HS-5 (cell line): ENCODE measurements around the gene AZU1.
A peak's percentile ranks its signal among the peaks of the same experiment; 100 is the strongest.

Source experiments
- DNase-seq: peaks from one replicate; pipeline ENCODE4 v3.0.0-alpha.2; 2012; ENCODE audit warnings: low read depth

AZU1 gene

DNA sequence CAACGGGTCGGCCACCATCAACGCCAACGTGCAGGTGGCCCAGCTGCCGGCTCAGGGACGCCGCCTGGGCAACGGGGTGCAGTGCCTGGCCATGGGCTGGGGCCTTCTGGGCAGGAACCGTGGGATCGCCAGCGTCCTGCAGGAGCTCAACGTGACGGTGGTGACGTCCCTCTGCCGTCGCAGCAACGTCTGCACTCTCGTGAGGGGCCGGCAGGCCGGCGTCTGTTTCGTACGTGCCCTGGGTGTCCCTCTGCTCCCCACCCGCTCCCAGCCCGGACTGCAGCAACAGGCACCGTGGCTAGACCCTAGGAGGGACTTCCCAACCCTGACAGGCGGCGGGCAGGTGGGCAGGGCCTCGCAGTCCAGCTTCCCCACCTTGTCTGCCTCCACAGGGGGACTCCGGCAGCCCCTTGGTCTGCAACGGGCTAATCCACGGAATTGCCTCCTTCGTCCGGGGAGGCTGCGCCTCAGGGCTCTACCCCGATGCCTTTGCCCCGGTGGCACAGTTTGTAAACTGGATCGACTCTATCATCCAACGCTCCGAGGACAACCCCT lies 28.0 kb downstream of the AZU1 start:
- DNase-seq = no peak

GRCh38 chr19:858284-858683 lies 30.6 kb downstream of the AZU1 start:
- DNase-seq = no peak

GRCh38 chr19:858868-859843 lies 31.5 kb downstream of the AZU1 start, which contains the start of gene CFD:
Gene CFD, plus strand, starts transcription at chr19:859664. Its CDS starts 26 bp downstream, at chr19:859690.
- DNase-seq = no peak

DNA sequence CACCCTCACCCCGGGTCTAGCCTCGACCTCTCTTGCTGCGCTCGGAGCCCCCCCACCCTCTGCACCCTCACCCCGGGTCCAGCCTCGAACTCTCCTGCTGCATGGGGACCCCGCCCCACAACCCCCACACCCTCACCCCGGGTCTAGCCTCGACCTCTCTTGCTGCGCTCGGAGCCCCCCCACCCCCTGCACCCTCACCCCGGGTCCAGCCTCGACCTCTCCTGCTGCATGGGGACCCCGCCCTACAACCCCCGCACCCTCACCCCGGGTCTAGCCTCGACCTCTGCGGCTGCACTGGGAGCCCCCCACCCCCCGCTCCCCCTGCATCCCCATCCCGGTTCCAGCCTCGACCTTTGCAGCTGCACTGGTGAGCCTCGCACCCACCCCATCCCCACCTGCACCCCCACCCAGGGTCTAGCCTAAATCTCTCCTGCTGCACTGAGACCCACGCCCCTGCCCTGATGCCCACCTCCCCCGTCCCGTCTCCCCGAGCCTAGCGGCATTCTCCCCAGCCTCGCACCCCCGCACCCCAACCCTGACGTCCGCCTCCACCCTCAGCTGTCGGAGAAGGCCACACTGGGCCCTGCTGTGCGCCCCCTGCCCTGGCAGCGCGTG lies 33.6 kb downstream of the AZU1 start:
- no peak for DNase-seq

DNA sequence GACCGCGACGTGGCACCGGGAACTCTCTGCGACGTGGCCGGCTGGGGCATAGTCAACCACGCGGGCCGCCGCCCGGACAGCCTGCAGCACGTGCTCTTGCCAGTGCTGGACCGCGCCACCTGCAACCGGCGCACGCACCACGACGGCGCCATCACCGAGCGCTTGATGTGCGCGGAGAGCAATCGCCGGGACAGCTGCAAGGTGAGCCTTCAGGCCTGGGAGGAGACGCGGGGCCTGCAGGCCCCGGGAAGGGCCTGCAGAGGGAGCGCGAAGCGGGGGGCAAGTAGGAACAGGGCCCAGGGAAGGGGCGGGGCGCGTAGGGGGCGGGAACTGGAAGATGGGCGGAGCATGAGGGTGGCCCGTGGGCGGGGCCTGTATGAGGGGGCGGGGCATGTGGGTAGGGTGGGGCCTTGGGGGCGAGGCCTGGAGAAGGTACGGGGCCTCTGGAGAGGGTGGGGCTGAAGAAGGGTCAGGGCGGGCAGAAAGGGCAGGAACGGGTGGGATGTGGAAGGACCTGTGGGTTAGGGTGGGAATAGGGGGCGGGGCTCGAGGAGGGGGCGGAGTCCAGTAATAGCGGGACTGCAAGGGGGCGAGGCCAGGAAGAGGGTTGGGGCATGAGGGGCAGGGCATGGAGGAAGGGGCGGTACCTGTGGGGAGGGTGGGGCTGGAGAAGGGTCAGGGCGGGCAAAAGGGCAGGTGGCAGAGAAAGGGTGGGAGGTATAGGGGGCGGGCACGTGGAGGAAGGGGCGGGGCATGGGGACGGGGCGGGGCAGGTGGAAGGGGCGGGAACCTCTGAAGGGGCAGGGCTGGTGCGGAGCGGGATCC lies 34.3 kb downstream of the AZU1 start:
- no peak for DNase-seq

GRCh38 chr19:862581-863314 lies 35.1 kb downstream of the AZU1 start:
- no peak for DNase-seq

DNA sequence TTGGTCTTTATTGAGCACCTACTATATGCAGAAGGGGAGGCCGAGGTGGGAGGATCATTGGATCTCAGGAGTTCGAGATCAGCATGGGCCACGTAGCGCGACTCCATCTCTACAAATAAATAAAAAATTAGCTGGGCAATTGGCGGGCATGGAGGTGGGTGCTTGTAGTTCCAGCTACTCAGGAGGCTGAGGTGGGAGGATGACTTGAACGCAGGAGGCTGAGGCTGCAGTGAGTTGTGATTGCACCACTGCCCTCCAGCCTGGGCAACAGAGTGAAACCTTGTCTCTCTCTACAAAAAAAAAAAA lies 35.6 kb downstream of the AZU1 start:
- no peak for DNase-seq

DNA sequence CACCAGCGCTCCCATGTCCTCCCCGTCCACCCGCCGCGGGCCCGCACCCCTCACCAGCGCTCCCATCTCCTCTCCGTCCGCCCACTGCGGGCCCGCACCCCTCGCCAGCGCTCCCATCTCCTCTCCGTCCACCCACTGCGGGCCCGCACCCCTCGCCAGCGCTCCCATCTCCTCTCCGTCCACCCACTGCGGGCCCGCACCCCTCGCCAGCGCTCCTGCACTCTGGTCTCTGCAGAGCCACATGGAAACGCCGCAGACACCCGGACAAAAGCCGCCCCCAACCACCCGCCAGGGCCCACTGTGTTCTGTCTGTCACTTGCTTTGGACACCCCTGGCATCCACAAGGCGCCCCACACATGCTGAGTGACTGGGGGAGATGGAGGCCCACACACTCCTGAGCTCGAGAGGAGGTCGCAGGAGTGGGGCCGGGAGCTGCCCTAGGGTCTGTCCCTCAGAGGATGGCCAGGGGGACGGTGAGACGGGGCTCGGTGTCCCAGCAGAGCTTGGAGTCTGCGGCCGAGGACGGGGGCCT lies 39.2 kb downstream of the AZU1 start:
- DNase-seq = no peak

GRCh38 chr19:867301-867793 lies 39.7 kb downstream of the AZU1 start:
- no peak for DNase-seq

DNA sequence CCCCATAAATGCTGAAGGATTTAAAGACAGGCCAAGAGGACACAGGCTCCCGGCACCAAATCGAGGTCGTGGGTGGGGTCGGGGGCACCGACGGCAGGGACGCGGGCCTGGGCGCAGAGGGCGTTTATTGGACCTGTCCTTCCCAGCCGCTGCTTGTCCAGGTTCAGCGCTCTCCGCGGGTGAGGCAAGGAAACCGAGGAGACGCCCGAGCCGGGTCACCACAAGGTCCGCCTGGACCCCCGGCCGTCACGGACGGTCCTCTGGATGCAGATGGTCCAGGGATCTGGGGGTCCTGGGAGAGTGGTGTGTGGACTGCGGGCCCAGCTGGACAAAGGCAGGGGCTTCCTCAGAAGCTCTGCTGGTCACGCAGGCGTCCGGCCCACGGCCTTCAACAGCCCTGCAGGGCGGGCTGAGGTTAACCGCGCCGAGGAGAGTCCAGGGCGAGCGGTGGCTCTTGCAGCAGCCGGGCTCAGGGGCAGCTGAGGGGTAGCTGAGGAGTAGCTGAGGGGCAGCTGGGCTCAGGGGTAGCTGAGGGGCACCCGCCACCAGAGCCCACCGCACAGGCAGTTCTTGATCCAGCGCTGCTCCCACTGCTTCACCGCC lies 40.3 kb downstream of the AZU1 start:
- DNase-seq = no peak

GRCh38 chr19:868458-869244 lies 41.0 kb downstream of the AZU1 start:
- DNase-seq = no peak

GRCh38 chr19:869245-870177 lies 41.9 kb downstream of the AZU1 start:
- peak; percentile 73 for DNase-seq

GRCh38 chr19:870314-870713 lies 42.7 kb downstream of the AZU1 start:
- DNase-seq = no peak

DNA sequence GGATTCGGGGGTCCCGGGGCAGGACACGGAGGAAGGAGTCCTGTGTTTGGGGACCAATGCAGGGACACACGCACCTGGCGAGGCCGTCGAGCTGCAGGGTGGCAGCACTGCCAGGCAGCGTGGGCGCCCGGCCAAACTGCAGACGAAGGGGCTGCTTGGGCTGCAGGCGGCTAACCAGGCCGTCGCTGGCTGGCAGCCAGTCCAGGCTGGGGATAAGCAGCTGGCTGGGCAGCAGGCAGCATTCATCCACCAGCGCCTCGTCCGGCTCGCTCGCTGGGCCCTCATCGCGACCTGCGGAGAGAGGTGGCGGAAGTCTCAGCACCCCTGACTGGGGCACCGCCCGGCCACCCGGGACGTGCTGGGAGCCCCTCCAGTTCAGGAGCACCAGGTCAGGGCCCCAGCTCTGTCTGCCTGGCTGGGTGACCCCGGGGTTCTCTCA lies 43.3 kb downstream of the AZU1 start:
- no peak for DNase-seq

DNA sequence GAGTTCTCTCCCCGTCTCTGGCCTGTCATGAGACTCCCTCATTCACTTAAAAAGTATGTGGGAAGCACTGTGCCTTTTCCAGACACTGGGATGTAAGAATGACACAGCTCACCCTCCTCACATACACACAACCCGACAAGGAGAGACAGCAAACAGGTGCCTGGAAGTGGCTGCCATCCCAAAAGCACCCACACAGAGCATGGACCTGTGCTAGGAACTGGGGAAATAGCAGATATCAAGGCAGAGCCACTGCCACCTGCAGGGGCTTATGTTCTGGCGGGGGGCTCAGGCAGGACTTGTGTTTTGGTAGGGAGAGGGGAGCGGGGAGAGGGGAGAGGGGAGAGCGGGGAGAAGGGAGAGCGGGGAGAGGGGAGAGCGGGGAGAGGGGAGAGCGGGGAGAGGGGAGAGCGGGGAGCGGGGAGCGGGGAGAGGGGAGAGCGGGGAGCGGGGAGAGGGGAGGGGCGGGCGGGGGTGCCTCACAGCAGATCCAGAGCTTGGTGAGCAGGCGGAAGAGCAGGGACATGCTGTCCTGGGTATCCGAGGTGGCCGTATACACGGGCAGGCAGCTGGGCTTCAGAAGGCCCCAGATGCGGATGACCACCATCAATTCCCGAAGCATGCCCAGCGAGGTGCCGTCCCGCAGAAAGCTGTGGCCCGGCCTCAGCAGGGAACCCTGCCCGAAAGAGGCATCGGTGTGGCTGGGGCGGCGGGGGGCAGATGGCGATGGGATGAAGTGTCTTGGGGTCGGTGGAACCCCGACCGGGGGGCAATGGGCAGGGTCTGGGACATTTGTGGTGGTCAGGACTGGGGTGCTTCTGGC lies 44.0 kb downstream of the AZU1 start:
- no peak for DNase-seq

- DNase-seq = no peak
These were observed 44.8 kb downstream of the AZU1 start for GRCh38 chr19:872266-872951.

GRCh38 chr19:873084-873483 lies 45.4 kb downstream of the AZU1 start:
- DNase-seq = no peak
